OCI-LY1 (cell line): ENCODE results near the gene AATK.

Experiments
- EZH2 ChIP-seq: fragments of 200-600 bp; sonication (generic), shearing (Covaris generic); IDR thresholded peaks from 2 replicates; pipeline ENCODE4 v1.8.0; 2017; ENCODE audit warnings: borderline replicate concordance, mixed run types, mild to moderate bottlenecking, antibody characterized with exemption, low read length, moderate library complexity, mixed read lengths
- TF ChIP-seq, protein P1 (sequence below): fragments of 200-600 bp; sonication (generic), shearing (Covaris generic); IDR thresholded peaks from 2 replicates; pipeline ENCODE4 v1.5.1; 2017; ENCODE audit warnings: mild to moderate bottlenecking, antibody characterized with exemption, low read length, moderate library complexity, mixed read lengths

DNA sequence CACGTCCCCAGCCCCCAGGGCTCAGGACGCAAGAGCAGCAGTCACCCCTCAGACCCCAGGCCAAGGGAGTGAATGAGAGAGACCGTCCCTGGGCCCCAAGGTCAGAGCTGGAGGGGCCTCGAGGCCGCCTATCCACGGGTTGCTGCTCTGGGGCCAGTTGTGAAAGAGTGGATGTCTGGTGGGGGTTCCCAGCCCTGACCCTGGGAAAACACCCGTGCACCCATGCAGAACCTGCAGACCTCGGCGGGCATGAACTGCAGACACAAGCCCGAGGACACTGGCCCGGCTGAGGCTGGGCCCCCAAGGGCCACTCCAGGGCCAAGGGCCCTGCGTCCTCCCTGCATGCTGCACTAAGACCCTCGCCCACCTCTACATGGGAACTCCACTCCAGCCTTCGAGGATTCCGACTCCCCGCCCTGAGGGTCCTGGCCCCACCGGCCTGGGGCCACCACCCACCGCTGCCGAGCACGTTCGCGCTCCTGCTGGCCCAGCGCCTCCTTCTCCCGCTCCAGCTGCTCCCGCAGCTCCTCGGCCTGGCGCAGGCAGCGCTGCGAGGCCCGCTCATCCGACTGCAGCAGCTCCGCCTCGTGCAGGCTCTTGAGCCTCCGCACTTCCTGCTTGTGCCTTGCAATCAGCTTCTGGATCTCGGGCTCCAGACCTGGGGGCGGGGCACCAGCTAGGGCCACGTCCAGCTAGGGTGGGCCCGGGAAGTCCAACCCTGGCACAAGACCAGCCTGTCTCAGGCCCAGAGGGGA is 27.6 kb upstream of the AATK start:
- TF ChIP-seq EZH2: no peak
- TF ChIP-seq, protein P1, sequence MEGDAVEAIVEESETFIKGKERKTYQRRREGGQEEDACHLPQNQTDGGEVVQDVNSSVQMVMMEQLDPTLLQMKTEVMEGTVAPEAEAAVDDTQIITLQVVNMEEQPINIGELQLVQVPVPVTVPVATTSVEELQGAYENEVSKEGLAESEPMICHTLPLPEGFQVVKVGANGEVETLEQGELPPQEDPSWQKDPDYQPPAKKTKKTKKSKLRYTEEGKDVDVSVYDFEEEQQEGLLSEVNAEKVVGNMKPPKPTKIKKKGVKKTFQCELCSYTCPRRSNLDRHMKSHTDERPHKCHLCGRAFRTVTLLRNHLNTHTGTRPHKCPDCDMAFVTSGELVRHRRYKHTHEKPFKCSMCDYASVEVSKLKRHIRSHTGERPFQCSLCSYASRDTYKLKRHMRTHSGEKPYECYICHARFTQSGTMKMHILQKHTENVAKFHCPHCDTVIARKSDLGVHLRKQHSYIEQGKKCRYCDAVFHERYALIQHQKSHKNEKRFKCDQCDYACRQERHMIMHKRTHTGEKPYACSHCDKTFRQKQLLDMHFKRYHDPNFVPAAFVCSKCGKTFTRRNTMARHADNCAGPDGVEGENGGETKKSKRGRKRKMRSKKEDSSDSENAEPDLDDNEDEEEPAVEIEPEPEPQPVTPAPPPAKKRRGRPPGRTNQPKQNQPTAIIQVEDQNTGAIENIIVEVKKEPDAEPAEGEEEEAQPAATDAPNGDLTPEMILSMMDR: no peak
